K562 (cell line): ENCODE measurements around the gene MMP27. TPM values are rescaled to one million over a fixed set of nuclear protein-coding genes. Genes with fewer than 3 reads are reported as not detected.

Experiments
- CBFA2T2 ChIP-seq: fragments of 450-650 bp; conservative IDR thresholded peaks from 2 replicates; pipeline ENCODE4 v1.6.1; 2017; ENCODE audit warnings: mild to moderate bottlenecking
- CHD4 ChIP-seq: fragments of 200-600 bp; sonication (generic); IDR thresholded peaks from 3 replicates; pipeline ENCODE4 v1.6.1; 2012; ENCODE audit warnings: low read depth, mild to moderate bottlenecking, mixed read lengths, low read length, inconsistent platforms; ENCODE audit not compliant: insufficient read depth, insufficient replicate concordance, poor library complexity, severe bottlenecking
- FOXA3 ChIP-seq, 2 experiments: fragments of 450-650 bp in 1 of 2; sonication (generic) in 1 of 2; formaldehyde crosslinking; IDR thresholded peaks in 1 of 2; conservative IDR thresholded peaks in 1 of 2; 2 replicates each; pipeline versions ENCODE4 v1.4.0 to v1.8.0; 2020 to 2022; ENCODE audit warnings: mild to moderate bottlenecking in 2 of 2, missing genetic modification reagents in 1 of 2
- HEY1 ChIP-seq: fragments of 250-450 bp; sonication (Bioruptor Pico); IDR thresholded peaks from 2 replicates; pipeline ENCODE4 v1.5.0; 2020; ENCODE audit warnings: mild to moderate bottlenecking, moderate library complexity, borderline replicate concordance
- MXI1 ChIP-seq: IDR thresholded peaks from 2 replicates; pipeline ENCODE4 v1.6.1; 2011; ENCODE audit warnings: low read depth, mild to moderate bottlenecking, improper control_type of control experiment, low read length
- PHB2 ChIP-seq: fragments of 450-650 bp; IDR thresholded peaks from 2 replicates; pipeline ENCODE4 v1.6.1; 2017; ENCODE audit warnings: low read depth
- PPARD ChIP-seq: fragments of 250-450 bp; sonication (Bioruptor Pico); IDR thresholded peaks from 2 replicates; pipeline ENCODE4 v1.8.0; 2022; ENCODE audit warnings: inconsistent platforms, mild to moderate bottlenecking, moderate library complexity
- SIX5 ChIP-seq, 2 experiments: IDR thresholded peaks; 2 replicates each; pipeline ENCODE4 v1.6.1; 2011; ENCODE audit warnings: low read length in 2 of 2, borderline replicate concordance in 1 of 2, low read depth in 1 of 2, mild to moderate bottlenecking in 1 of 2, moderate library complexity in 1 of 2; ENCODE audit not compliant: insufficient read depth in 1 of 2
- SOX6 ChIP-seq: fragments of 450-650 bp; IDR thresholded peaks from 2 replicates; pipeline ENCODE4 v1.6.1; 2014; ENCODE audit warnings: mild to moderate bottlenecking
- ZNF121 ChIP-seq: sonication (generic); formaldehyde crosslinking; conservative IDR thresholded peaks from 2 replicates; pipeline ENCODE4 v1.8.0; 2022; ENCODE audit warnings: missing genetic modification reagents
- ZNF408 ChIP-seq: fragments of 250-450 bp; sonication (Bioruptor Pico); IDR thresholded peaks from 2 replicates; pipeline ENCODE4 v1.4.0; 2020; ENCODE audit warnings: low read depth, mild to moderate bottlenecking, moderate library complexity
- ZNF584 ChIP-seq: fragments of 200-800 bp; sonication (Bioruptor generic); IDR thresholded peaks from 2 replicates; pipeline ENCODE4 v1.6.1; 2016; ENCODE audit warnings: low read depth, mild to moderate bottlenecking, missing genetic modification characterization, missing compliant biosample characterization
- polyA plus RNA-seq, 8 experiments: library from polyadenylated mRNA; depleted of rRNA in 4 of 8; stranded (reverse) in 5 of 8; unstranded in 3 of 8; fragments of >200 nt; fragmentation: Nextera tagmentation in 2 of 8; fragmentation: Illumina TruSeq in 1 of 8; extraction: Ambion mirVana in 2 of 8; extraction: Trizol in 1 of 8; gene quantifications; 2 replicates each; pipeline versions ENCODE4 v1.2.1 to v1.2.3, GENCODE V29; 2011 to 2014; ENCODE audit warnings: inconsistent platforms in 1 of 8, missing spikeins in 1 of 8
- total RNA-seq, 7 experiments: library from RNA; depleted of rRNA in 6 of 7; stranded (reverse); fragments of >200 nt in 6 of 7; fragmentation: Illumina TruSeq in 2 of 7; extraction: Trizol in 2 of 7; gene quantifications; 2 replicates each; pipeline versions ENCODE4 v1.2.1 to v1.2.3, GENCODE V29; 2011 to 2021; ENCODE audit warnings: low replicate concordance in 1 of 7
- TF ChIP-seq, protein P1 (sequence below): fragments of 450-650 bp; IDR thresholded peaks from 2 replicates; pipeline ENCODE4 v1.6.1; 2016; ENCODE audit warnings: low read depth
- TF ChIP-seq, protein P2 (sequence below), 2 experiments: fragments of 150-350 bp in 1 of 2; IDR thresholded peaks; 2 replicates each; pipeline ENCODE4 v1.6.1; 2012 to 2016; ENCODE audit warnings: low read depth in 2 of 2, low read length in 2 of 2, mild to moderate bottlenecking in 1 of 2, moderate library complexity in 1 of 2
- TF ChIP-seq, protein P3 (sequence below): sonication (generic); formaldehyde crosslinking; IDR thresholded peaks from 2 replicates; pipeline ENCODE4 v1.8.0; 2022; ENCODE audit warnings: mild to moderate bottlenecking, low read depth, missing genetic modification reagents

The MMP27 gene
- total and polyA plus RNA-seq, 9 of the 15 experiments (the other 6 are each of a cell fraction or from before 2014, with no cell fraction given): not detected

- TF ChIP-seq, protein P1, sequence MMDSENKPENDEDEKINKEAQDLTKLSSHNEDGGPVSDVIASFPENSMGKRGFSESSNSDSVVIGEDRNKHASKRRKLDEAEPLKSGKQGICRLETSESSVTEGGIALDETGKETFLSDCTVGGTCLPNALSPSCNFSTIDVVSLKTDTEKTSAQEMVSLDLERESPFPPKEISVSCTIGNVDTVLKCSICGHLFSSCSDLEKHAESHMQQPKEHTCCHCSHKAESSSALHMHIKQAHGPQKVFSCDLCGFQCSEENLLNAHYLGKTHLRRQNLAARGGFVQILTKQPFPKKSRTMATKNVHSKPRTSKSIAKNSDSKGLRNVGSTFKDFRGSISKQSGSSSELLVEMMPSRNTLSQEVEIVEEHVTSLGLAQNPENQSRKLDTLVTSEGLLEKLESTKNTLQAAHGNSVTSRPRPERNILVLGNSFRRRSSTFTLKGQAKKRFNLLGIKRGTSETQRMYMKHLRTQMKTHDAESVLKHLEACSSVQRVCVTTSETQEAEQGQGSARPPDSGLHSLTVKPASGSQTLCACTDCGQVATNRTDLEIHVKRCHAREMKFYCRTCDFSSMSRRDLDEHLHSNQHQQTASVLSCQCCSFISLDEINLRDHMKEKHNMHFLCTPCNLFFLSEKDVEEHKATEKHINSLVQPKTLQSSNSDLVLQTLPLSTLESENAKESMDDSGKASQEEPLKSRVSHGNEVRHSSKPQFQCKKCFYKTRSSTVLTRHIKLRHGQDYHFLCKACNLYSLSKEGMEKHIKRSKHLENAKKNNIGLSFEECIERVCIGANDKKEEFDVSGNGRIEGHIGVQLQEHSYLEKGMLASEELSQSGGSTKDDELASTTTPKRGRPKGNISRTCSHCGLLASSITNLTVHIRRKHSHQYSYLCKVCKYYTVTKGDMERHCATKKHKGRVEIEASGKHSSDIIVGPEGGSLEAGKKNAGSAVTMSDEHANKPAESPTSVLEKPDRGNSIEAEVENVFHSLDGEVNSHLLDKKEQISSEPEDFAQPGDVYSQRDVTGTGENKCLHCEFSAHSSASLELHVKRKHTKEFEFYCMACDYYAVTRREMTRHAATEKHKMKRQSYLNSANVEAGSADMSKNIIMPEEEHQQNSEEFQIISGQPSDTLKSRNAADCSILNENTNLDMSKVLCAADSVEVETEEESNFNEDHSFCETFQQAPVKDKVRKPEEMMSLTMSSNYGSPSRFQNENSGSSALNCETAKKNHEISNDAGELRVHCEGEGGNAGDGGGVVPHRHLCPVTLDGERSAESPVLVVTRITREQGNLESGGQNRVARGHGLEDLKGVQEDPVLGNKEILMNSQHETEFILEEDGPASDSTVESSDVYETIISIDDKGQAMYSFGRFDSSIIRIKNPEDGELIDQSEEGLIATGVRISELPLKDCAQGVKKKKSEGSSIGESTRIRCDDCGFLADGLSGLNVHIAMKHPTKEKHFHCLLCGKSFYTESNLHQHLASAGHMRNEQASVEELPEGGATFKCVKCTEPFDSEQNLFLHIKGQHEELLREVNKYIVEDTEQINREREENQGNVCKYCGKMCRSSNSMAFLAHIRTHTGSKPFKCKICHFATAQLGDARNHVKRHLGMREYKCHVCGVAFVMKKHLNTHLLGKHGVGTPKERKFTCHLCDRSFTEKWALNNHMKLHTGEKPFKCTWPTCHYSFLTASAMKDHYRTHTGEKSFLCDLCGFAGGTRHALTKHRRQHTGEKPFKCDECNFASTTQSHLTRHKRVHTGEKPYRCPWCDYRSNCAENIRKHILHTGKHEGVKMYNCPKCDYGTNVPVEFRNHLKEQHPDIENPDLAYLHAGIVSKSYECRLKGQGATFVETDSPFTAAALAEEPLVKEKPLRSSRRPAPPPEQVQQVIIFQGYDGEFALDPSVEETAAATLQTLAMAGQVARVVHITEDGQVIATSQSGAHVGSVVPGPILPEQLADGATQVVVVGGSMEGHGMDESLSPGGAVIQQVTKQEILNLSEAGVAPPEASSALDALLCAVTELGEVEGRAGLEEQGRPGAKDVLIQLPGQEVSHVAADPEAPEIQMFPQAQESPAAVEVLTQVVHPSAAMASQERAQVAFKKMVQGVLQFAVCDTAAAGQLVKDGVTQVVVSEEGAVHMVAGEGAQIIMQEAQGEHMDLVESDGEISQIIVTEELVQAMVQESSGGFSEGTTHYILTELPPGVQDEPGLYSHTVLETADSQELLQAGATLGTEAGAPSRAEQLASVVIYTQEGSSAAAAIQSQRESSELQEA: no peak
- TF ChIP-seq PHB2 (no peak), SIX5 (IDR thresholded peaks at IDR 0.05; ENCODE audit: borderline replicate concordance in 1 of 2, insufficient read depth in 1 of 2, low read depth in 1 of 2, low read length in 2 of 2) (no peak), FOXA3 (CRISPR knock-in tag; conservative IDR thresholded peaks at IDR 0.05 in 1 of 2, IDR thresholded peaks at IDR 0.05 in 1 of 2) (peak in 1 of 2 experiments; percentile 98; a peak in 2 of 4 replicates), MXI1 (no peak), ZNF584 (CRISPR knock-in tag) (no peak), SOX6 (no peak), CBFA2T2 (peak; percentile 50), CHD4 (no peak), PPARD (CRISPR knock-in tag) (no peak), HEY1 (CRISPR knock-in tag) (no peak), ZNF121 (CRISPR knock-in tag) (peak; percentile 34; the same call in 1 of the 2 replicates), ZNF408 (CRISPR knock-in tag) (no peak)
- TF ChIP-seq, protein P2, sequence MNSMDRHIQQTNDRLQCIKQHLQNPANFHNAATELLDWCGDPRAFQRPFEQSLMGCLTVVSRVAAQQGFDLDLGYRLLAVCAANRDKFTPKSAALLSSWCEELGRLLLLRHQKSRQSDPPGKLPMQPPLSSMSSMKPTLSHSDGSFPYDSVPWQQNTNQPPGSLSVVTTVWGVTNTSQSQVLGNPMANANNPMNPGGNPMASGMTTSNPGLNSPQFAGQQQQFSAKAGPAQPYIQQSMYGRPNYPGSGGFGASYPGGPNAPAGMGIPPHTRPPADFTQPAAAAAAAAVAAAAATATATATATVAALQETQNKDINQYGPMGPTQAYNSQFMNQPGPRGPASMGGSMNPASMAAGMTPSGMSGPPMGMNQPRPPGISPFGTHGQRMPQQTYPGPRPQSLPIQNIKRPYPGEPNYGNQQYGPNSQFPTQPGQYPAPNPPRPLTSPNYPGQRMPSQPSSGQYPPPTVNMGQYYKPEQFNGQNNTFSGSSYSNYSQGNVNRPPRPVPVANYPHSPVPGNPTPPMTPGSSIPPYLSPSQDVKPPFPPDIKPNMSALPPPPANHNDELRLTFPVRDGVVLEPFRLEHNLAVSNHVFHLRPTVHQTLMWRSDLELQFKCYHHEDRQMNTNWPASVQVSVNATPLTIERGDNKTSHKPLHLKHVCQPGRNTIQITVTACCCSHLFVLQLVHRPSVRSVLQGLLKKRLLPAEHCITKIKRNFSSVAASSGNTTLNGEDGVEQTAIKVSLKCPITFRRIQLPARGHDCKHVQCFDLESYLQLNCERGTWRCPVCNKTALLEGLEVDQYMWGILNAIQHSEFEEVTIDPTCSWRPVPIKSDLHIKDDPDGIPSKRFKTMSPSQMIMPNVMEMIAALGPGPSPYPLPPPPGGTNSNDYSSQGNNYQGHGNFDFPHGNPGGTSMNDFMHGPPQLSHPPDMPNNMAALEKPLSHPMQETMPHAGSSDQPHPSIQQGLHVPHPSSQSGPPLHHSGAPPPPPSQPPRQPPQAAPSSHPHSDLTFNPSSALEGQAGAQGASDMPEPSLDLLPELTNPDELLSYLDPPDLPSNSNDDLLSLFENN (IDR thresholded peaks at IDR 0.05; ENCODE audit: low read depth in 2 of 2, low read length in 2 of 2): no peak
- TF ChIP-seq, protein P3, sequence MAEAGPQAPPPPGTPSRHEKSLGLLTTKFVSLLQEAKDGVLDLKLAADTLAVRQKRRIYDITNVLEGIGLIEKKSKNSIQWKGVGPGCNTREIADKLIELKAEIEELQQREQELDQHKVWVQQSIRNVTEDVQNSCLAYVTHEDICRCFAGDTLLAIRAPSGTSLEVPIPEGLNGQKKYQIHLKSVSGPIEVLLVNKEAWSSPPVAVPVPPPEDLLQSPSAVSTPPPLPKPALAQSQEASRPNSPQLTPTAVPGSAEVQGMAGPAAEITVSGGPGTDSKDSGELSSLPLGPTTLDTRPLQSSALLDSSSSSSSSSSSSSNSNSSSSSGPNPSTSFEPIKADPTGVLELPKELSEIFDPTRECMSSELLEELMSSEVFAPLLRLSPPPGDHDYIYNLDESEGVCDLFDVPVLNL (CRISPR knock-in tag): peak; percentile 82; the same call in 1 of the 2 replicates
Measured at GRCh38 chr11:102653744-102654291, 51.8 kb downstream of the MMP27 start (continued).
